BJ (cell line): ENCODE measurements around the gene TEX48. TPM values are rescaled to one million over a fixed set of nuclear protein-coding genes. Genes with fewer than 3 reads are reported as not detected.

ENCODE experiments used
- CTCF ChIA-PET: fragments of 350-600 bp; formaldehyde crosslinking; extraction: SDS; loops from one replicate; lab custom pipeline; 2021; ENCODE audit warnings: antibody characterized with exemption, inconsistent platforms; lab: Yijun Ruan, JAX
- POLR2A ChIA-PET: fragments of 300-600 bp; sonication (Branson Sonifier 250); formaldehyde crosslinking; extraction: SDS; loops from one replicate; lab custom pipeline; 2021; ENCODE audit warnings: antibody characterized with exemption; lab: Charles Lee
- DNase-seq: peaks from one replicate; pipeline ENCODE4 v3.0.0-alpha.2; 2011; ENCODE audit warnings: low read depth
- H3K27me3 ChIP-seq: 2 replicates; pipeline ENCODE4 v1.6.0; 2011; ENCODE audit warnings: low read length; ENCODE audit not compliant: control insufficient read depth, insufficient read depth
- H3K36me3 ChIP-seq: 2 replicates; pipeline ENCODE4 v1.5.1; 2011; ENCODE audit warnings: low read length; ENCODE audit not compliant: control insufficient read depth, insufficient read depth
- H3K4me3 ChIP-seq: 2 replicates; pipeline ENCODE4 v1.5.1; 2011; ENCODE audit warnings: low read depth, mild to moderate bottlenecking, control low read depth, low read length
- polyA plus RNA-seq: library from polyadenylated mRNA; depleted of rRNA; stranded (reverse); fragments of >200 nt; gene quantifications from 2 replicates; pipeline ENCODE4 v1.2.3, GENCODE V29; 2011
- TF ChIP-seq, protein P1 (sequence below): IDR thresholded peaks from 2 replicates; pipeline ENCODE4 v1.5.1; 2011; ENCODE audit warnings: low read depth, mild to moderate bottlenecking, control low read depth, inconsistent platforms, low read length, moderate library complexity; ENCODE audit not compliant: insufficient read depth

The TEX48 gene
- polyA plus RNA-seq, 1 experiment, result not detected

DNA sequence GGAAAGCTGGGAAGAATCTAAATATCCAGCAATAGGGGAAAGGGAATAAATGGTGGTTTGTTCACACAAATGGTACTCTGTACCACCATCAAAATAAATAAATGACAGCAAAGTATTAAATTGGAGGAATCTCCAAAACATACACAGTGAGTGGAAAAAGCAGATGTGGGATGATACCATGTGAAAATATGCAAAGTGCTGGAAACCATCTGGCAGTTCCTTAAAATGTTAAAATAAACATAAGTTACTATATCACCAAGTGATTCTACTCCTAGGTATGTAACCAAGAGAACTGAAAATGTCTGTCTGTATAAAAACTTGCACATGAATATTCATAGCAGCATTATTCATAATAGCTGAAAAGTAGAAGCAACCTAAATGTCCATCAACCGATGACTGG is 41.9 kb upstream of the TEX48 start:
- CTCF ChIA-PET, result interaction anchor here (1.1 to 3.0 kb wide), 5 partner anchors 11 to 318 kb away, joined by 3 to 19 read pairs (median 3); partner anchors contain the start of gene TEX48
- no peak overlapping the region for H3K4me3 ChIP-seq
- peak; percentile 50 for DNase-seq
- TF ChIP-seq, protein P1, sequence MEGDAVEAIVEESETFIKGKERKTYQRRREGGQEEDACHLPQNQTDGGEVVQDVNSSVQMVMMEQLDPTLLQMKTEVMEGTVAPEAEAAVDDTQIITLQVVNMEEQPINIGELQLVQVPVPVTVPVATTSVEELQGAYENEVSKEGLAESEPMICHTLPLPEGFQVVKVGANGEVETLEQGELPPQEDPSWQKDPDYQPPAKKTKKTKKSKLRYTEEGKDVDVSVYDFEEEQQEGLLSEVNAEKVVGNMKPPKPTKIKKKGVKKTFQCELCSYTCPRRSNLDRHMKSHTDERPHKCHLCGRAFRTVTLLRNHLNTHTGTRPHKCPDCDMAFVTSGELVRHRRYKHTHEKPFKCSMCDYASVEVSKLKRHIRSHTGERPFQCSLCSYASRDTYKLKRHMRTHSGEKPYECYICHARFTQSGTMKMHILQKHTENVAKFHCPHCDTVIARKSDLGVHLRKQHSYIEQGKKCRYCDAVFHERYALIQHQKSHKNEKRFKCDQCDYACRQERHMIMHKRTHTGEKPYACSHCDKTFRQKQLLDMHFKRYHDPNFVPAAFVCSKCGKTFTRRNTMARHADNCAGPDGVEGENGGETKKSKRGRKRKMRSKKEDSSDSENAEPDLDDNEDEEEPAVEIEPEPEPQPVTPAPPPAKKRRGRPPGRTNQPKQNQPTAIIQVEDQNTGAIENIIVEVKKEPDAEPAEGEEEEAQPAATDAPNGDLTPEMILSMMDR, result no peak
- POLR2A ChIA-PET, result no interaction called here
- peaks cover 3% of the 10 kb centered on the region for H3K27me3 ChIP-seq
- H3K36me3 ChIP-seq, result no peaks in the 10 kb centered on the region

DNA sequence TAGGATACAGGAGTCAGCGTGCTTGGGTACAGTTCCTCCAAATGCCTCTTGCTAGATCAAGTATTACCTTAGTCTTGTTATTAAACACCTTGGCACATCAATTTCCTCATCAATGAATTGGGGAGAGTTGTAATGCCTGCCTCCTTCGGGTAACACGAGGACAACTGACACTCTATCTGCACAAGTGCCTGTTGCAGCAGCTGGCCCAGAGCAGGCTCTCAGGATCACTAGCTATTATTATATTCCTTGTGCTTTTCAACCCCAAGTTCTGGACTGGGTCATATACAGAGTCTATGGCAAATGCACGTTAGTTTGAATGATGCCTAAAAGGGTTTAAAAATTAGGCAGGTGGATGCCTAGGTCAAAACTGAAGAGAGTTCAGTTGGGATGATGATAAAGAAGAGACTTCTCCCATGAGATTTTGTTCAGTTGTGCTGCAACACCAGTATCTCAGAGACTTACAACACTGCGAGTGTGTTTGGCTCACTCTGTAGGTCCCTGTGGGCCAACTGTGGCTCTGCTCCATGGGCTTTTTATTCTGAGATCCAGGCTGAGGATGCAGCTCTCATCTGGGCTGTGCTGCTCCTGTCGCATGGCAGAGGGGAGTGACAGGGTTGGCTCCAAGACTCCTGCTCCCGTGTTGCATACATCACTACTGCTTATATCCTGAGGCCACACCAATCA is 41.1 kb upstream of the TEX48 start:
- Histone ChIP-seq H3K4me3 (no peak overlapping the region), H3K27me3 (peaks cover 3% of the 10 kb centered on the region), H3K36me3 (no peaks in the 10 kb centered on the region)
- ChIA-PET CTCF (interaction anchor here (0.9 to 3.0 kb wide), 5 partner anchors 31 to 317 kb away, joined by 3 to 19 read pairs (median 4); partner anchors contain the start of gene TEX48), POLR2A (no interaction called here)
- no peak for DNase-seq
- TF ChIP-seq, protein P1, result no peak

DNA sequence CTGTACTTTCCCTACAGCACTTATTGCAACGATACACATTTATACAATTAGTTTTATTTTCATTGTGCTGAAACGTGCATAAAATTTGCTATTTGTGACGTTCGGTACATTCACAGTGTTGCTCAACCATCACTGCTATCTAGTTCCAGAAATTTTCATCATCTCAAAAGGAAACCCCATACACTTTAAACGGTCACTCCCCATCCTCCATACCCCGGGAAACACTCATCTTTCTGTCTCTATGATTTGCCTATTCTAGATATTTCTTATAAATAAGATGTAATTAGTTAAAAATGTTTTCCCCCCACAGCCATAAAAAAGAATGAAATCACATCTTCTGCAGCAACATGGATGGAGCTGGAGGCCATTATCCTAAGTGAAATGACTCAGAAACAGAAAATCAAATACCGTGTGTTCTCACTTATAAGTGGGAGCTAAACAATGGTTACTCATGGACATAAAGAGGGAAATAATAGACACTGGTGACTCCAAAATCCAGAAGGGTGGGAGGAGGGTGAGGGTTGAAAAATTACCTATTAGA is 40.2 kb upstream of the TEX48 start:
- ChIA-PET POLR2A (no interaction called here), CTCF (interaction anchor here (0.9 to 3.0 kb wide), 4 partner anchors 30 to 188 kb away, joined by 4 to 19 read pairs (median 9); partner anchors contain the start of gene TEX48)
- peaks cover 9% of the 10 kb centered on the region for H3K27me3 ChIP-seq
- H3K4me3 ChIP-seq, result no peak overlapping the region
- peak; percentile 88 for DNase-seq
- TF ChIP-seq, protein P1, result no peak
- H3K36me3 ChIP-seq, result no peaks in the 10 kb centered on the region

DNA sequence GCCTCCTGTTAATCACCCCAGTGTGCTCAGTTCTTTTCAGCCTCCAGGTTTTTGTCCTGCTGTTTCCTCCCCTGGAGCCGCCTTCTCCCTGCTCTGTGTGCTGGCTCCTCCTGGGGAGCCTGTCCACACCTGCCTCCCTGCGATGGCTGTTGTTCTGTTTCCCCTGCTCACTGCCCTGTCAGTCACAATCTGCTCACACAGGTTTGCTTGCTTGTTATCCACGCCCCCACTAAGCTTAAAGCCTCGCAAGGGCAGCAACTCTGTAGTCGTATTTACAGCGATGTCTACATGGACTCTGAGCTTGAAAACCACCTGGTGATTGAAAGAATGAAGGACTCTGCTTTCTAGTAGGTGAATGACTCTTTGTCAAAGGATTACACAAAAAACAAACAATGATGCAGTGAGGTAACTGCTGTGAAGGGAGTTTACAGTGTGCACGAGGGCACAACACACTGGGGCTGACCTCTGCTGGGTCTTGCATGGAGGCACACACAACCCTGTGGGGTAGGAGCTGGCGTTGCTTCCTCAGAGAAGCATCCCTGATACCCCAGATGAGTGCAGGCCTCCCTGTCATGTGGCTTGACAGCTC is 39.6 kb upstream of the TEX48 start:
- no peak for DNase-seq
- H3K4me3 ChIP-seq, result no peak overlapping the region
- ChIA-PET POLR2A (no interaction called here), CTCF (interaction anchor here (0.9 to 2.4 kb wide), 4 partner anchors 30 to 189 kb away, joined by 3 to 14 read pairs (median 4); partner anchors contain the start of gene TEX48)
- H3K36me3 ChIP-seq, result no peaks in the 10 kb centered on the region
- TF ChIP-seq, protein P1, result no peak
- H3K27me3 ChIP-seq, result peaks cover 11% of the 10 kb centered on the region

DNA sequence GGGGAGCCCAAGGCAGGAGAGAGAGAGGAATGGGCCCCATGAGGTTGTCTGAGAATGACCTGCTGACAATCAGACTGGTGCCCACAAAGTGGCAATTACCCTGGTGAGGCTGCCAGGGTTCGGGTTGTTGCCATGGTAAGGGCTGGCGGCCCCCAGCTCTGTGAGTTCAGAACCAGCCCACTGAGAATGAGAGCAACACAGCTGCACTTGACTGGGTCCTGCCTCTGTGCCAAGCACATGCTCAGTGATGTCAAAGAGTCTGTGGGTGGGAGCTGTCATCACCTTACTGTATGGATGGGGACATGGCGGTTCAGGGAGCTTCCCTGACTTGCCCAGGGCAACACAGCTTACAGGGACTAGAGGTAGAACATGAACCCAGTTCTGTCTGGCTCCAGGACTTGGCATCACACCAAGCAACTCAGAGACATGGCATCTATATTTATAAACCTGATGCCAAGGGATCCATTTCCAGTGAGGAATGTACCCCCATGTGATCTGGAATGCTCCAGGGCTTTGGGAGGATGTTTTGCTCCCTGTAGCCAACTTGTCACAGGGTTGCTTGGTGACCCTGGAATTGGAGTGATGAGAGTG is 38.2 kb upstream of the TEX48 start:
- TF ChIP-seq, protein P1, result no peak
- CTCF ChIA-PET, result interaction anchor here (0.5 to 2.4 kb wide), 2 partner anchors 39 to 405 kb away, joined by 3 to 14 read pairs; partner anchors contain the start of gene TEX48
- DNase-seq, result no peak
- peaks cover 11% of the 10 kb centered on the region for H3K27me3 ChIP-seq
- H3K36me3 ChIP-seq, result no peaks in the 10 kb centered on the region
- POLR2A ChIA-PET, result no interaction called here
- no peak overlapping the region for H3K4me3 ChIP-seq
